Mammary epithelial cell (primary cell): Measurements from ENCODE around the gene ST3GAL3.

ENCODE experiments used
- CTCF ChIP-seq, 2 donors: IDR thresholded peaks in 1 of 2; conservative IDR thresholded peaks in 1 of 2; 2 replicates each; pipeline ENCODE4 v1.5.1; 2011 to 2012; ENCODE audit warnings: inconsistent platforms in 2 of 2, low read length in 2 of 2, mild to moderate bottlenecking in 2 of 2, control low read depth in 1 of 2, low read depth in 1 of 2; ENCODE audit not compliant: insufficient read depth in 1 of 2; ENCODE audit errors: extremely low read depth in 1 of 2
- EZH2 ChIP-seq: IDR thresholded peaks from 2 replicates; pipeline ENCODE4 v1.6.1; 2012; ENCODE audit warnings: low read length, inconsistent platforms, borderline replicate concordance

GRCh38 chr1:43924516-43924915 is 217.2 kb downstream of the ST3GAL3 start:
- TF ChIP-seq CTCF (conservative IDR thresholded peaks at IDR 0.05 in 1 of 2, IDR thresholded peaks at IDR 0.05 in 1 of 2; ENCODE audit: extremely low read depth in 1 of 2, insufficient read depth in 1 of 2, low read depth in 1 of 2, low read length in 2 of 2): no peak
- no peak for TF ChIP-seq EZH2
